WERI-Rb-1 (cell line): Measurements from ENCODE around the gene TMEM108.

Experiments used
- DNase-seq: peaks from one replicate; pipeline ENCODE4 v3.0.0-alpha.2; 2020
- H3K27ac ChIP-seq: fragments of 250-450 bp; sonication (Bioruptor Pico); 2 replicates; pipeline ENCODE4 v1.5.1; 2020; ENCODE audit warnings: mild to moderate bottlenecking, moderate library complexity
- H3K27me3 ChIP-seq: fragments of 250-450 bp; sonication (Bioruptor Pico); 2 replicates; pipeline ENCODE4 v1.5.1; 2021; ENCODE audit warnings: mild to moderate bottlenecking, low read depth, moderate library complexity; ENCODE audit not compliant: insufficient read depth, severe bottlenecking
- H3K36me3 ChIP-seq: fragments of 250-450 bp; sonication (Bioruptor Pico); 2 replicates; pipeline ENCODE4 v1.5.1; 2020; ENCODE audit warnings: mild to moderate bottlenecking, moderate library complexity
- H3K4me3 ChIP-seq: 2 replicates; pipeline ENCODE4 v1.5.1; 2011; ENCODE audit warnings: low read depth, mild to moderate bottlenecking, control low read depth, low read length
- H3K9me3 ChIP-seq: fragments of 250-450 bp; sonication (Bioruptor Pico); 2 replicates; pipeline ENCODE4 v1.5.1; 2021; ENCODE audit warnings: mild to moderate bottlenecking, moderate library complexity; ENCODE audit not compliant: severe bottlenecking
- TF ChIP-seq, protein P1 (sequence below): IDR thresholded peaks from 2 replicates; pipeline ENCODE4 v1.5.1; 2011; ENCODE audit warnings: low read depth, mild to moderate bottlenecking, control low read depth, inconsistent platforms, low read length

The TMEM108 gene

DNA sequence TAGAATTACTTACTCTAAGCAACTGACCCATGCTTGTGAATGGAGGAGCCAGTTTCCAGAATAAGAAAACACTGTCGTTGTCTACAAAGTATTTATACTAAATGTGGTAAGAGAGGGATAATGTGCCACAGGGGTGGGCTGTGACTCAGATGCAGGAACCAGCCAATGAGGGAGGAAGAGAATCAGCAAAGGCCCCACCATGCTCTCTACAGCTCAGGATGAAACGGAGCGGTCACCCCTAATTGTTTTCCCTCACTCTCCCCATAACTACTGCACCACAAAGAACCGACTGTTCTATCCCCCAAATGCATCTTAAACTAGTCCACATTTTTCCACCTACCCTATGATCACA lies 406.2 kb downstream of the TMEM108 start:
- no peak overlapping the region for H3K27ac ChIP-seq
- no peaks in the 10 kb centered on the region for H3K36me3 ChIP-seq
- no peaks in the 10 kb centered on the region for H3K9me3 ChIP-seq
- H3K4me3 ChIP-seq, result no peak overlapping the region
- DNase-seq, result no peak
- TF ChIP-seq, protein P1, sequence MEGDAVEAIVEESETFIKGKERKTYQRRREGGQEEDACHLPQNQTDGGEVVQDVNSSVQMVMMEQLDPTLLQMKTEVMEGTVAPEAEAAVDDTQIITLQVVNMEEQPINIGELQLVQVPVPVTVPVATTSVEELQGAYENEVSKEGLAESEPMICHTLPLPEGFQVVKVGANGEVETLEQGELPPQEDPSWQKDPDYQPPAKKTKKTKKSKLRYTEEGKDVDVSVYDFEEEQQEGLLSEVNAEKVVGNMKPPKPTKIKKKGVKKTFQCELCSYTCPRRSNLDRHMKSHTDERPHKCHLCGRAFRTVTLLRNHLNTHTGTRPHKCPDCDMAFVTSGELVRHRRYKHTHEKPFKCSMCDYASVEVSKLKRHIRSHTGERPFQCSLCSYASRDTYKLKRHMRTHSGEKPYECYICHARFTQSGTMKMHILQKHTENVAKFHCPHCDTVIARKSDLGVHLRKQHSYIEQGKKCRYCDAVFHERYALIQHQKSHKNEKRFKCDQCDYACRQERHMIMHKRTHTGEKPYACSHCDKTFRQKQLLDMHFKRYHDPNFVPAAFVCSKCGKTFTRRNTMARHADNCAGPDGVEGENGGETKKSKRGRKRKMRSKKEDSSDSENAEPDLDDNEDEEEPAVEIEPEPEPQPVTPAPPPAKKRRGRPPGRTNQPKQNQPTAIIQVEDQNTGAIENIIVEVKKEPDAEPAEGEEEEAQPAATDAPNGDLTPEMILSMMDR, result no peak
- no peaks in the 10 kb centered on the region for H3K27me3 ChIP-seq

DNA sequence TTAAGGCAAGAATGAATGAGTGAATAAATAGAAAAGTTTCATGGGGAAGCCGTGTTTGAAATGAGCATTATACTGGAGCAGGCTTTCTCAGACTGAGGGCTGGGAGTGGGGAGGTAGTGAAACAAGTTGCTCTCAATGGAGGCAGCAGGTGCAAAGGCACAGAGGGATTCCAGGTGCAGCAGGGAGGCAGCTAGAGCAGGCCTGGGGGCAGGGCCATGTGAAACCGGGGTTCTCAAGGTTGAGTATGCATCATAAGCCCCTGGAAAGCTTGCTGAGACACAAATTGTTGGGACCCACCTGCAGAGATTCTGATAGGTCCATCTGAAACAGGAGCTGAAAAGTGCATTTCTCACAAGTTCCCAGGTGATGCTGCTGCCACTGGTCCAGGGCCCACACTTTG lies 406.9 kb downstream of the TMEM108 start:
- no peak for DNase-seq
- H3K27ac ChIP-seq, result no peak overlapping the region
- H3K36me3 ChIP-seq, result no peaks in the 10 kb centered on the region
- H3K27me3 ChIP-seq, result no peaks in the 10 kb centered on the region
- no peak overlapping the region for H3K4me3 ChIP-seq
- TF ChIP-seq, protein P1, result no peak
- H3K9me3 ChIP-seq, result no peaks in the 10 kb centered on the region
